A549 (cell line): ENCODE measurements around the gene TCHH.

ENCODE experiments used
- CHD2 ChIP-seq: fragments of 150-350 bp; IDR thresholded peaks from 2 replicates; pipeline ENCODE4 v1.6.1; 2014; ENCODE audit warnings: low read length; ENCODE audit not compliant: partially characterized antibody
- EP300 ChIP-seq, 2 experiments: fragments of >200 bp; sonication (Bioruptor Twin); formaldehyde crosslinking; IDR thresholded peaks; 2 replicates in 1 of 2; 3 replicates in 1 of 2; pipeline ENCODE4 v1.6.1; 2016 to 2017
- MAX ChIP-seq: IDR thresholded peaks from 2 replicates; pipeline ENCODE4 v1.6.1; 2012
- NFE2L2 ChIP-seq: fragments of 150-350 bp; conservative IDR thresholded peaks from 2 replicates; pipeline ENCODE4 v1.6.1; 2014; ENCODE audit warnings: low read length
- POLR2A ChIP-seq: IDR thresholded peaks from 2 replicates; pipeline ENCODE4 v1.6.1; 2012; ENCODE audit warnings: mild to moderate bottlenecking, low read length
- RAD21 ChIP-seq, 2 experiments: fragments of >200 bp in 1 of 2; sonication (Bioruptor Twin) in 1 of 2; formaldehyde crosslinking in 1 of 2; IDR thresholded peaks in 1 of 2; conservative IDR thresholded peaks in 1 of 2; 2 replicates in 1 of 2; 3 replicates in 1 of 2; pipeline ENCODE4 v1.6.1; 2012 to 2018; ENCODE audit warnings: inconsistent platforms in 1 of 2
- RCOR1 ChIP-seq: fragments of 150-350 bp; IDR thresholded peaks from 2 replicates; pipeline ENCODE4 v1.6.1; 2014; ENCODE audit warnings: antibody characterized with exemption, low read length, low read depth
- REST ChIP-seq: fragments of 200-600 bp; sonication (generic); IDR thresholded peaks from 2 replicates; pipeline ENCODE4 v1.6.1; 2016; ENCODE audit warnings: antibody characterized with exemption, mild to moderate bottlenecking, moderate library complexity
- SREBF2 ChIP-seq: fragments of 450-650 bp; IDR thresholded peaks from 2 replicates; pipeline ENCODE4 v1.6.1; 2014; ENCODE audit warnings: mild to moderate bottlenecking, moderate library complexity
- TF ChIP-seq, protein P1 (sequence below): fragments of >200 bp; sonication (Bioruptor Twin); formaldehyde crosslinking; IDR thresholded peaks from 3 replicates; pipeline ENCODE4 v1.5.1; 2016
- TF ChIP-seq, protein P2 (sequence below): fragments of 450-650 bp; IDR thresholded peaks from 2 replicates; pipeline ENCODE4 v1.6.1; 2014; ENCODE audit warnings: antibody characterized with exemption

GRCh38 chr1:152112101-152112884 is 3.0 kb downstream of the TCHH start:
- TF ChIP-seq, protein P1, sequence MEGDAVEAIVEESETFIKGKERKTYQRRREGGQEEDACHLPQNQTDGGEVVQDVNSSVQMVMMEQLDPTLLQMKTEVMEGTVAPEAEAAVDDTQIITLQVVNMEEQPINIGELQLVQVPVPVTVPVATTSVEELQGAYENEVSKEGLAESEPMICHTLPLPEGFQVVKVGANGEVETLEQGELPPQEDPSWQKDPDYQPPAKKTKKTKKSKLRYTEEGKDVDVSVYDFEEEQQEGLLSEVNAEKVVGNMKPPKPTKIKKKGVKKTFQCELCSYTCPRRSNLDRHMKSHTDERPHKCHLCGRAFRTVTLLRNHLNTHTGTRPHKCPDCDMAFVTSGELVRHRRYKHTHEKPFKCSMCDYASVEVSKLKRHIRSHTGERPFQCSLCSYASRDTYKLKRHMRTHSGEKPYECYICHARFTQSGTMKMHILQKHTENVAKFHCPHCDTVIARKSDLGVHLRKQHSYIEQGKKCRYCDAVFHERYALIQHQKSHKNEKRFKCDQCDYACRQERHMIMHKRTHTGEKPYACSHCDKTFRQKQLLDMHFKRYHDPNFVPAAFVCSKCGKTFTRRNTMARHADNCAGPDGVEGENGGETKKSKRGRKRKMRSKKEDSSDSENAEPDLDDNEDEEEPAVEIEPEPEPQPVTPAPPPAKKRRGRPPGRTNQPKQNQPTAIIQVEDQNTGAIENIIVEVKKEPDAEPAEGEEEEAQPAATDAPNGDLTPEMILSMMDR = no peak
- TF ChIP-seq POLR2A (no peak), EP300 (IDR thresholded peaks at IDR 0.05) (no peak), MAX (no peak; the same call in 1 of the 2 replicates), REST (no peak), NFE2L2 (no peak), SREBF2 (no peak), RAD21 (conservative IDR thresholded peaks at IDR 0.05 in 1 of 2, IDR thresholded peaks at IDR 0.05 in 1 of 2) (no peak), RCOR1 (no peak), CHD2 (no peak)
- TF ChIP-seq, protein P2, sequence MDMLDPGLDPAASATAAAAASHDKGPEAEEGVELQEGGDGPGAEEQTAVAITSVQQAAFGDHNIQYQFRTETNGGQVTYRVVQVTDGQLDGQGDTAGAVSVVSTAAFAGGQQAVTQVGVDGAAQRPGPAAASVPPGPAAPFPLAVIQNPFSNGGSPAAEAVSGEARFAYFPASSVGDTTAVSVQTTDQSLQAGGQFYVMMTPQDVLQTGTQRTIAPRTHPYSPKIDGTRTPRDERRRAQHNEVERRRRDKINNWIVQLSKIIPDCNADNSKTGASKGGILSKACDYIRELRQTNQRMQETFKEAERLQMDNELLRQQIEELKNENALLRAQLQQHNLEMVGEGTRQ = no peak
